HepG2 (cell line): ENCODE results near the gene PSMD12. TPM values are rescaled to one million over a fixed set of nuclear protein-coding genes. Genes with fewer than 3 reads are reported as not detected.

ENCODE experiments used
- CERS6 ChIP-seq: sonication (generic); formaldehyde crosslinking; IDR thresholded peaks from 2 replicates; pipeline ENCODE4 v1.5.0; 2020; ENCODE audit warnings: missing genetic modification reagents
- E2F2 ChIP-seq: sonication (generic); formaldehyde crosslinking; IDR thresholded peaks from 2 replicates; pipeline ENCODE4 v1.4.0; 2020; ENCODE audit warnings: missing genetic modification reagents, borderline replicate concordance
- EEA1 ChIP-seq: sonication (generic); formaldehyde crosslinking; IDR thresholded peaks from 2 replicates; pipeline ENCODE4 v1.5.1; 2020; ENCODE audit warnings: mild to moderate bottlenecking, missing genetic modification reagents, borderline replicate concordance
- GTF2F1 ChIP-seq: fragments of 150-350 bp; IDR thresholded peaks from 2 replicates; pipeline ENCODE4 v1.6.1; 2014; ENCODE audit warnings: low read length
- KDM2A ChIP-seq: sonication (generic); formaldehyde crosslinking; IDR thresholded peaks from 2 replicates; pipeline ENCODE4 v1.4.0; 2020; ENCODE audit warnings: low read depth, missing genetic modification reagents, borderline replicate concordance
- KLF9 ChIP-seq: IDR thresholded peaks from 2 replicates; pipeline ENCODE4 v1.6.1; 2016; ENCODE audit warnings: low read depth
- MED8 ChIP-seq: sonication (generic); formaldehyde crosslinking; IDR thresholded peaks from 2 replicates; pipeline ENCODE4 v1.8.1; 2023; ENCODE audit warnings: mild to moderate bottlenecking, missing genetic modification reagents; ENCODE audit not compliant: insufficient replicate concordance
- NFIC ChIP-seq: IDR thresholded peaks from 2 replicates; pipeline ENCODE4 v1.6.1; 2012; ENCODE audit warnings: mild to moderate bottlenecking, low read length, inconsistent platforms
- NPAS2 ChIP-seq: sonication (generic); formaldehyde crosslinking; IDR thresholded peaks from 2 replicates; pipeline ENCODE4 v1.8.0; 2022; ENCODE audit warnings: mild to moderate bottlenecking, missing genetic modification reagents, borderline replicate concordance
- NR2F6 ChIP-seq, 2 experiments: IDR thresholded peaks; 2 replicates each; pipeline ENCODE4 v1.6.1; 2016; ENCODE audit warnings: antibody characterized with exemption in 1 of 2, mild to moderate bottlenecking in 1 of 2
- RARA ChIP-seq: IDR thresholded peaks from 2 replicates; pipeline ENCODE4 v1.6.1; 2016; ENCODE audit warnings: missing genetic modification reagents, missing compliant biosample characterization
- RFX3 ChIP-seq: IDR thresholded peaks from 2 replicates; pipeline ENCODE4 v1.6.1; 2016; ENCODE audit warnings: missing biosample characterization, missing genetic modification reagents
- RFXAP ChIP-seq: sonication (generic); formaldehyde crosslinking; IDR thresholded peaks from 2 replicates; pipeline ENCODE4 v1.4.0; 2020; ENCODE audit warnings: missing genetic modification reagents, borderline replicate concordance
- SATB2 ChIP-seq: sonication (generic); formaldehyde crosslinking; IDR thresholded peaks from 2 replicates; pipeline ENCODE4 v1.5.0; 2020; ENCODE audit warnings: missing genetic modification reagents
- TEAD2 ChIP-seq: sonication (generic); formaldehyde crosslinking; IDR thresholded peaks from 2 replicates; pipeline ENCODE4 v1.9.0; 2021; ENCODE audit warnings: missing genetic modification reagents
- TFAP4 ChIP-seq: sonication (generic); IDR thresholded peaks from 2 replicates; pipeline ENCODE4 v1.6.1; 2016; ENCODE audit warnings: low read depth, borderline replicate concordance
- TOE1 ChIP-seq: sonication (generic); formaldehyde crosslinking; IDR thresholded peaks from 2 replicates; pipeline ENCODE4 v1.4.0; 2020; ENCODE audit warnings: mild to moderate bottlenecking, missing genetic modification reagents
- ZNF251 ChIP-seq: sonication (generic); formaldehyde crosslinking; IDR thresholded peaks from 2 replicates; pipeline ENCODE4 v1.9.0; 2021; ENCODE audit warnings: mild to moderate bottlenecking, missing genetic modification reagents
- ZNF546 ChIP-seq: sonication (generic); formaldehyde crosslinking; conservative IDR thresholded peaks from 2 replicates; pipeline ENCODE4 v1.8.1; 2023; ENCODE audit warnings: mild to moderate bottlenecking, missing genetic modification reagents
- polyA plus RNA-seq, 8 experiments: library from polyadenylated mRNA; depleted of rRNA in 3 of 8; stranded (reverse) in 7 of 8; unstranded in 1 of 8; fragments of >200 nt; fragmentation: Illumina TruSeq in 4 of 8; extraction: Trizol in 4 of 8; gene quantifications; 2 replicates each; pipeline versions ENCODE4 v1.2.1 to v1.2.3, GENCODE V29; 2011 to 2016; ENCODE audit warnings: low read depth in 4 of 8, missing spikeins in 1 of 8, mixed read lengths in 1 of 8; ENCODE audit not compliant: insufficient read depth in 1 of 8
- total RNA-seq, 5 experiments: library from RNA; depleted of rRNA; stranded (reverse); fragments of >200 nt; fragmentation: Illumina TruSeq; extraction: Trizol; gene quantifications; 2 replicates each; pipeline ENCODE4 v1.2.3, GENCODE V29; 2016; ENCODE audit warnings: low read depth in 1 of 5
- TF ChIP-seq, protein P1 (sequence below), 2 experiments: fragments of 450-650 bp in 1 of 2; sonication (generic) in 1 of 2; formaldehyde crosslinking in 1 of 2; IDR thresholded peaks; 2 replicates each; pipeline versions ENCODE4 v1.6.1 to v1.8.0; 2016 to 2022; ENCODE audit warnings: antibody characterized with exemption in 1 of 2, mild to moderate bottlenecking in 1 of 2, missing genetic modification reagents in 1 of 2

Gene PSMD12
- total and polyA plus RNA-seq, 2 of the 13 experiments (the other 11 are each of a cell fraction or from before 2014, with no cell fraction given), result 27.4 to 71.7 TPM

- TF ChIP-seq E2F2 (CRISPR knock-in tag) (no peak), ZNF251 (no peak), TOE1 (CRISPR knock-in tag) (no peak), RFX3 (CRISPR knock-in tag) (no peak), TEAD2 (CRISPR knock-in tag) (no peak), CERS6 (CRISPR knock-in tag) (no peak), TFAP4 (peak; percentile 95), ZNF546 (CRISPR knock-in tag) (no peak), RFXAP (CRISPR knock-in tag) (no peak), SATB2 (CRISPR knock-in tag) (no peak), NFIC (0 out of 2 replicates have a peak, but pooled peaks have one; percentile 24), MED8 (CRISPR knock-in tag) (no peak), RARA (CRISPR knock-in tag) (no peak), KLF9 (CRISPR knock-in tag) (no peak), NPAS2 (CRISPR knock-in tag) (no peak), KDM2A (CRISPR knock-in tag) (peak; percentile 64; the same call in 1 of the 2 replicates), NR2F6 (IDR thresholded peaks at IDR 0.05) (no peak), NR2F6 (CRISPR knock-in tag; IDR thresholded peaks at IDR 0.05) (no peak), EEA1 (no peak), GTF2F1 (no peak)
- TF ChIP-seq, protein P1, sequence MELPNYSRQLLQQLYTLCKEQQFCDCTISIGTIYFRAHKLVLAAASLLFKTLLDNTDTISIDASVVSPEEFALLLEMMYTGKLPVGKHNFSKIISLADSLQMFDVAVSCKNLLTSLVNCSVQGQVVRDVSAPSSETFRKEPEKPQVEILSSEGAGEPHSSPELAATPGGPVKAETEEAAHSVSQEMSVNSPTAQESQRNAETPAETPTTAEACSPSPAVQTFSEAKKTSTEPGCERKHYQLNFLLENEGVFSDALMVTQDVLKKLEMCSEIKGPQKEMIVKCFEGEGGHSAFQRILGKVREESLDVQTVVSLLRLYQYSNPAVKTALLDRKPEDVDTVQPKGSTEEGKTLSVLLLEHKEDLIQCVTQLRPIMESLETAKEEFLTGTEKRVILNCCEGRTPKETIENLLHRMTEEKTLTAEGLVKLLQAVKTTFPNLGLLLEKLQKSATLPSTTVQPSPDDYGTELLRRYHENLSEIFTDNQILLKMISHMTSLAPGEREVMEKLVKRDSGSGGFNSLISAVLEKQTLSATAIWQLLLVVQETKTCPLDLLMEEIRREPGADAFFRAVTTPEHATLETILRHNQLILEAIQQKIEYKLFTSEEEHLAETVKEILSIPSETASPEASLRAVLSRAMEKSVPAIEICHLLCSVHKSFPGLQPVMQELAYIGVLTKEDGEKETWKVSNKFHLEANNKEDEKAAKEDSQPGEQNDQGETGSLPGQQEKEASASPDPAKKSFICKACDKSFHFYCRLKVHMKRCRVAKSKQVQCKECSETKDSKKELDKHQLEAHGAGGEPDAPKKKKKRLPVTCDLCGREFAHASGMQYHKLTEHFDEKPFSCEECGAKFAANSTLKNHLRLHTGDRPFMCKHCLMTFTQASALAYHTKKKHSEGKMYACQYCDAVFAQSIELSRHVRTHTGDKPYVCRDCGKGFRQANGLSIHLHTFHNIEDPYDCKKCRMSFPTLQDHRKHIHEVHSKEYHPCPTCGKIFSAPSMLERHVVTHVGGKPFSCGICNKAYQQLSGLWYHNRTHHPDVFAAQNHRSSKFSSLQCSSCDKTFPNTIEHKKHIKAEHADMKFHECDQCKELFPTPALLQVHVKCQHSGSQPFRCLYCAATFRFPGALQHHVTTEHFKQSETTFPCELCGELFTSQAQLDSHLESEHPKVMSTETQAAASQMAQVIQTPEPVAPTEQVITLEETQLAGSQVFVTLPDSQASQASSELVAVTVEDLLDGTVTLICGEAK (IDR thresholded peaks at IDR 0.05), result no peak
- TF ChIP-seq, protein P1 (CRISPR knock-in tag; IDR thresholded peaks at IDR 0.05), result no peak
These were observed 29.5 kb downstream of the PSMD12 start (continued) for GRCh38 chr17:67336859-67337258.
